ENCODE results near the gene PIAS4. TPM values are rescaled to one million over a fixed set of nuclear protein-coding genes. Genes with fewer than 3 reads are reported as not detected.
A peak's percentile ranks its signal among the peaks of the same experiment; 100 is the strongest.

Gene PIAS4
- total RNA-seq, 4 donors from 2014 or later = 23.0 to 32.4 (median 26.3) TPM

DNA sequence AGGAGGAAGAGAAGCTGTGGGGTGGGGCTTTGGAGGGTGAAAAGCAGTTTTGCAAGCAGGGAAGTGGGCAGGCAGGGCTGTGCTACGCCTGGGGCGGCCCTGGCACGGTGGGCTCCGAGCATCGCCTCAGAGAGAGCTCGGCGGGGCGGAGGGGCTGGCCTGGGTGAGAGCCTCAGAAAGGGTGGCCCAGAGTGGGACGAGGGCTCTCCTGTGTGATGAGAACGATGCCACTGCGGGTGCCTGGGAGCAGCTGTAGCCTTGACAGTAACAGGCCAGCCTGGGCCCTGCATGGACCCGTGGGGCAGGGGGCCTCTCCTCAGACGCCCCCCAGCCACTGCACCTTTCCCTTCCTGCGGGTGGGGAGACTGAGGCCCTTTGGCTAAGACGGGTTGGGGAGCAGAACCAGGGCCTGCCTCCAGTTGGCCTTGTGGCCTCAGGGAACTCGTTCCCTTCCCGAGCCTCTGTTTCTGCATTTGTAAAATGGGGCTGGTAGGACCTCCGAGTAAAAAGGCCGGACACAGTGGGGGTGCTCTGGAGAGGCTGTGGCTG, 27.6 kb downstream of the PIAS4 start:
- H3K36me3 ChIP-seq = peaks cover 0 to 74% (median 8%) of the 10 kb centered on the region in 3 donors
- TF ChIP-seq, protein P1, sequence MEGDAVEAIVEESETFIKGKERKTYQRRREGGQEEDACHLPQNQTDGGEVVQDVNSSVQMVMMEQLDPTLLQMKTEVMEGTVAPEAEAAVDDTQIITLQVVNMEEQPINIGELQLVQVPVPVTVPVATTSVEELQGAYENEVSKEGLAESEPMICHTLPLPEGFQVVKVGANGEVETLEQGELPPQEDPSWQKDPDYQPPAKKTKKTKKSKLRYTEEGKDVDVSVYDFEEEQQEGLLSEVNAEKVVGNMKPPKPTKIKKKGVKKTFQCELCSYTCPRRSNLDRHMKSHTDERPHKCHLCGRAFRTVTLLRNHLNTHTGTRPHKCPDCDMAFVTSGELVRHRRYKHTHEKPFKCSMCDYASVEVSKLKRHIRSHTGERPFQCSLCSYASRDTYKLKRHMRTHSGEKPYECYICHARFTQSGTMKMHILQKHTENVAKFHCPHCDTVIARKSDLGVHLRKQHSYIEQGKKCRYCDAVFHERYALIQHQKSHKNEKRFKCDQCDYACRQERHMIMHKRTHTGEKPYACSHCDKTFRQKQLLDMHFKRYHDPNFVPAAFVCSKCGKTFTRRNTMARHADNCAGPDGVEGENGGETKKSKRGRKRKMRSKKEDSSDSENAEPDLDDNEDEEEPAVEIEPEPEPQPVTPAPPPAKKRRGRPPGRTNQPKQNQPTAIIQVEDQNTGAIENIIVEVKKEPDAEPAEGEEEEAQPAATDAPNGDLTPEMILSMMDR (IDR thresholded peaks at IDR 0.05) = no peak
- TF ChIP-seq POLR2A (IDR thresholded peaks at IDR 0.05) (no peak), EP300 (IDR thresholded peaks at IDR 0.05) (no peak)
- no peaks in the 10 kb centered on the region for H3K9me3 ChIP-seq
- H3K4me1 ChIP-seq = peaks cover 0 to 68% (median 29%) of the 10 kb centered on the region in 4 donors
- no peak for DNase-seq (ENCODE audit: low spot score in 2 of 2)
- WGBS, 2 donors = 62 to 90% methylated on average over 9 to 19 of the region's 19 CpGs
- no peaks in the 10 kb centered on the region for H3K27me3 ChIP-seq
- peak overlapping the region; percentile 56 to 87 (median 72) for H3K27ac ChIP-seq
- no peak overlapping the region for H3K4me3 ChIP-seq

DNA sequence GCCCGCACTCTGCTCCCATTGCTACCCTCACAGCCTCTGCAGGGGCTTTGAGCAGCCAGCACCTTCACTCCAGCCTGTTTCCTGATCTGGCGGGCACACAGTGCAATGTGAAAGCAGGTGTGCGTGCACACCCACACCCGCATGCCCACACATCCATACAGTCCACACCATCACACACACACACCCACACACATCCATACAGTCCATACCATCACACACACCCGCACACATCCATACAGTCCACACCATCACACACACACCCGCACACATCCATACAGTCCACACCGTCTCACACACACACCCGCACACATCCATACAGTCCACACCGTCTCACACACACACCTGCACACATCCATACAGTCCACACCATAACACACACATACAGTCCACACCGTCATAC, 28.0 kb downstream of the PIAS4 start:
- no peaks in the 10 kb centered on the region for H3K27me3 ChIP-seq
- H3K4me1 ChIP-seq = peaks cover 0 to 68% (median 29%) of the 10 kb centered on the region in 4 donors
- no peak overlapping the region for H3K4me3 ChIP-seq
- H3K36me3 ChIP-seq = peaks cover 0 to 69% (median 8%) of the 10 kb centered on the region in 3 donors
- DNase-seq (ENCODE audit: low spot score in 2 of 2) = no peak
- peak overlapping the region in 3 of 4 donors; percentile 56 to 87 (median 80) for H3K27ac ChIP-seq
- 74 to 81% methylated on average over 10 of the region's 10 CpGs for WGBS, 2 donors
- H3K9me3 ChIP-seq = no peaks in the 10 kb centered on the region
- TF ChIP-seq EP300 (IDR thresholded peaks at IDR 0.05) = no peak
- TF ChIP-seq, protein P1 (IDR thresholded peaks at IDR 0.05) = no peak
- TF ChIP-seq POLR2A (IDR thresholded peaks at IDR 0.05) = no peak

DNA sequence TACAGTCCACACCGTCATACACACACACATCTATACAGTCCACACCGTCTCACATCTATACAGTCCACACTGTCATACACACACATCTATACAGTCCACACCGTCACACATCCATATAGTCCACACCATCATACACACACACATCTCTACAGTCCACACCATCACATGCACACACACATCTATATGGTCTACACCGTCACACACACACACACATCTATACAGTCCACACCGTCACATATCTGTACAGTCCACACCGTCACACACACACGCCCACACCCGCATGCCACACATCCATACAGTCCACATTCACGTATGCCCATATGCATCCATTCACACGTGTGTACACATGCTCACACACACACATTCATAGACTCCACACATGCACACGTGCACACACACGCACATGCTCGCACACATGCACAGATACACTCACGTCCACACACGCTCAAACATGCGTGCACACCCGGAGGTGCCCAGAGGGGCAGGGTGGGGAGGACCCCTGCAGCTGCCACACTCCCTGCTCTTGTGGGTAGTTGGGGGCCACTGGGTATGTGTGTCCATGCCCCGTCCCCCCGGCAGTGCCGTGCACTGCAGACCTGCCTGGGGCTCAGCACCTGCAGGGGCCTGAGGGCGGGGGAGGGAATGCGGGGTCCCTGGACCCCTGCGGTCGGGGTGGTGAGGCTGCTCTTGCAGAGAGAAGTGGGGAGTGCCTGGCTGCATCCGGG, 29.2 kb downstream of the PIAS4 start:
- Histone ChIP-seq H3K9me3 (no peaks in the 10 kb centered on the region), H3K4me1 (peaks cover 0 to 56% (median 20%) of the 10 kb centered on the region in 4 donors), H3K4me3 (no peak overlapping the region), H3K27me3 (no peaks in the 10 kb centered on the region), H3K27ac (peak overlapping the region in 2 of 4 donors; percentile 78 to 81), H3K36me3 (peaks cover 0 to 70% (median 8%) of the 10 kb centered on the region in 3 donors)
- no peak for DNase-seq (ENCODE audit: low spot score in 2 of 2)
- 90 to 94% methylated on average over 19 to 23 of the region's 25 CpGs for WGBS, 2 donors
- TF ChIP-seq POLR2A (IDR thresholded peaks at IDR 0.05) (no peak), EP300 (IDR thresholded peaks at IDR 0.05) (no peak)
- TF ChIP-seq, protein P1 (IDR thresholded peaks at IDR 0.05) = no peak

DNA sequence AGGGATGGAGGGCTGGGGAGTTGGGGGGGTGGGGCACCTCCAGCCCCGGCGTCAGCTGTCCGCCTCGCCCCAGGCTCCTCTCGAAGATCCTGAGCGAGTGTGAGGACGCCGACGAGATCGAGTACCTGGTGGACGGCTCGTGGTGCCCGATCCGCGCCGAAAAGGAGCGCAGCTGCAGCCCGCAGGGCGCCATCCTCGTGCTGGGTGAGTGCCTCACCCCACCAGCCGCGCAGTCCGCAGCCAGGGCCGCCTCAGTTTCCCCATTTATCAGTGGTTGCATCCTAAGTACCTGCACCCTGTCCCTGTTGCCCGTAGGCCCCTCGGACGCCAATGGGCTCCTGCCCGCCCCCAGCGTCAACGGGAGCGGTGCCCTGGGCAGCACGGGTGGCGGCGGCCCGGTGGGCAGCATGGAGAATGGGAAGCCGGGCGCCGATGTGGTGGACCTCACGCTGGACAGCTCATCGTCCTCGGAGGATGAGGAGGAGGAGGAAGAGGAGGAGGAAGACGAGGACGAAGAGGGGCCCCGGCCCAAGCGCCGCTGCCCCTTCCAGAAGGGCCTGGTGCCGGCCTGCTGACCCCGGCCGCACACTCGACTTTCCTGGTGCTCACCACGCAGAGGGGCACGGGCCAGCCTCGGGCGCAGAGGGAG, 29.9 kb downstream of the PIAS4 start:
- Histone ChIP-seq H3K4me1 (peaks cover 0 to 52% (median 18%) of the 10 kb centered on the region in 4 donors), H3K4me3 (no peak overlapping the region), H3K36me3 (peaks cover 0 to 74% (median 8%) of the 10 kb centered on the region in 3 donors), H3K9me3 (no peaks in the 10 kb centered on the region), H3K27me3 (no peaks in the 10 kb centered on the region), H3K27ac (peak overlapping the region in 3 of 4 donors; percentile 34 to 81 (median 78))
- 86 to 87% methylated on average over 38 to 54 of the region's 54 CpGs for WGBS, 2 donors
- no peak for TF ChIP-seq EP300 (IDR thresholded peaks at IDR 0.05)
- no peak for TF ChIP-seq POLR2A (IDR thresholded peaks at IDR 0.05)
- DNase-seq (ENCODE audit: low spot score in 2 of 2) = no peak

DNA sequence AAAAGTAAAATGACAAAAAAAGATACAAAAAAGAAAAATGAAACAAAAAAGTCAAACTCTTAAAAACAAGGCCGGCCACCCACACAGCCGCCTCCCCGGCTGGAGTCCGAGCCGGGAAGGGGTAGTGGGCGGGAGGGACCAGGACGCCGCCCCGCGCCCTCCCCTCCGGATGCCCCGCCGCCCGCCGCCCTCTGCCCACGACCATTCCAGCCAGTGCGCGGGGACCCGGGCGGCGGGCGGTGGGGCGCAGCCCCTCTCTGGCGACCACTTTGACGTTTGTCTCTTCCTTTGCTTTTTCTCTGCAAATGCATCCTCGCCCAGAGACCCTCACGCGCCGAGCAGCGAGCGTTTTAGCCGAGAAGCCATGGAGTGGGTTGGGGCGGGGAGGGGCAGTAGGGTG, 30.5 kb downstream of the PIAS4 start:
- 69 to 78% methylated on average over 33 of the region's 33 CpGs for WGBS, 2 donors
- Histone ChIP-seq H3K27ac (peak overlapping the region in 3 of 4 donors; percentile 34 to 81 (median 78)), H3K4me3 (no peak overlapping the region), H3K27me3 (no peaks in the 10 kb centered on the region), H3K36me3 (peaks cover 0 to 75% (median 8%) of the 10 kb centered on the region in 3 donors), H3K4me1 (peaks cover 0 to 52% (median 22%) of the 10 kb centered on the region in 4 donors), H3K9me3 (no peaks in the 10 kb centered on the region)
- TF ChIP-seq, protein P1 (IDR thresholded peaks at IDR 0.05) = no peak
- no peak for DNase-seq (ENCODE audit: low spot score in 2 of 2)
